HAP-1 (cell line): ENCODE results near the gene GGN.
"Not testable (repeated sequence)": the region's sequence is repeated elsewhere in the genome, so short reads cannot be mapped to it uniquely, and the experiment has no call there.

Experiments used
- DNase-seq, 2 experiments: peaks; one replicate each; pipeline ENCODE4 v3.0.0-alpha.2; 2016 to 2020; ENCODE audit warnings: low spot score in 2 of 2
- H3K27me3 ChIP-seq: fragments of 250-450 bp; sonication (Bioruptor Pico); 2 replicates; pipeline ENCODE4 v1.5.1; 2020; ENCODE audit warnings: low read depth, mild to moderate bottlenecking, moderate library complexity
- H3K36me3 ChIP-seq: fragments of 250-450 bp; sonication (Bioruptor Pico); replicated peaks from 2 replicates; pipeline ENCODE4 v1.5.1; 2020; ENCODE audit warnings: mild to moderate bottlenecking
- H3K4me1 ChIP-seq: fragments of 250-450 bp; sonication (Bioruptor Pico); 2 replicates; pipeline ENCODE4 v1.5.1; 2020; ENCODE audit warnings: mild to moderate bottlenecking
- H3K4me3 ChIP-seq: fragments of 250-450 bp; sonication (Bioruptor Pico); 2 replicates; pipeline ENCODE4 v1.5.1; 2020; ENCODE audit warnings: mild to moderate bottlenecking, moderate library complexity
- H3K9me3 ChIP-seq: fragments of 250-450 bp; sonication (Bioruptor Pico); 2 replicates; pipeline ENCODE4 v1.5.1; 2020; ENCODE audit warnings: mild to moderate bottlenecking, moderate library complexity
- in situ Hi-C: fragments of 300-500 bp; cut with MboI; formaldehyde crosslinking; loops from 3 replicates; pipeline ENCODE4 v1.14.3; 2020; ENCODE audit warnings: low sequenced_read_pairs, inconsistent platforms, mixed read lengths

Gene GGN, protein sequence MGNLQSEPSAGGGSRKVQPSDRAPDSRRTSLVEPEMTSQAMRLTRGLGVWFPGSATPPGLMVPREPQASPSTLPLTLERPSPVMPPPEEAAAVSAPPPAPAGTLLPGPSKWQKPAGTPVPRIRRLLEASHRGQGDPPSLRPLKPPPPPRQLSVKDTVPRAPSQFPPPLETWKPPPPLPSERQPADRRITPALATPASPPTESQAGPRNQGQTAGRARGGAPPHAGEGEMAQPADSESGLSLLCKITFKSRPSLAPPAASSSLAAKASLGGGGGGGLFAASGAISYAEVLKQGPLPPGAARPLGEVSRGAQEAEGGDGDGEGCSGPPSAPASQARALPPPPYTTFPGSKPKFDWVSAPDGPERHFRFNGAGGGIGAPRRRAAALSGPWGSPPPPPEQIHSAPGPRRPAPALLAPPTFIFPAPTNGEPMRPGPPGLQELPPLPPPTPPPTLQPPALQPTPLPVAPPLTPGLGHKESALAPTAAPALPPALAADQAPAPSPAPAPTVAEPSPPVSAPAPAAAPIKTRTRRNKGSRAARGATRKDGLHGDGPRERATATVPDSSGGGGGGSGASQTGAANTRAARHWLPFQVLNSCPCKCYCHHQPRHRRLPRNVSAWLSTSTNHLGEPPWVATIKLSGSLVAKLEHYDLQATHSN

DNA sequence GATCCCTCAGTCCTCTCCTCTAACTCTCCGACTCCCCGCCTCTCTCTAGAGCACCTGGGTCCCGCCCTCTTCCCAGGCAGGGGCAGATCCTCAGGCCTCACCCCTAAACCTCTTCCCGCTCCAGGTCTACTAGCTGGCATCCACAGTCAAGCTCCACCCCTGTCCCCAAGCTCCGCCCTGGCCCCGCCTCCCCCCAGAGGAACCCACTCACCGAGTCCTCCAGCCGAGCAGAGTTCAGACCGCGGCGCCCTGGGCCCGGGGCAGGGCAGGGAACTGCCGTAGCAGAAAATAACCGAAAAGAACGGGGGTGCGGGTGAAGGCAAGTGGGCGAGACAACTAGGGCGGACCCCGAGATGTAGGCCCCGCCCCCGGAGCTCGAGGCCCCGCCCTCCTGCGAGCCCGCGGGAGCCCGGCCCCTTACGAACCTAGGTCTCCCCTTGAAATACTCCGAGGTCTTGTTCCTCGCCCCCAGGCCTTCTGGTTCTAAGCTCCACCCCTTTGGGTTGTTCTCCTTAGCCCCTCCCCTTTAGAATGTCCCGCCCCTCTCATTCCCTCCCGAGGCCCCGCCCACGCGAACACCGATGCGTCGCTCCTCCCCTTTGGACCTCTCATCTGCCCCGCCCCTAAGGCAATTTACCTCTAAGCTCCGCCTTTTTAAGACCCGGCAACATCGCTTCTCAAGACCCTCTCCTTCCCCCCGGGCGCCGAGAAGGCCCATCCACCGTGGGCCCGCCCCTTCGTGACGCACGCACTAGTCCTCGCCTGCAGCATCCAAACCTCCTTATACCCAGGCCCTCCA, at the start of gene GGN:
GGN (minus strand) TSS at position 485 of the 799 bp plus-strand sequence. CDS start 773 bp downstream, outside the sequence.
- peak; percentile 92 to 98 for DNase-seq
- H3K27me3 ChIP-seq, result no peaks in the 10 kb centered on the region

DNA sequence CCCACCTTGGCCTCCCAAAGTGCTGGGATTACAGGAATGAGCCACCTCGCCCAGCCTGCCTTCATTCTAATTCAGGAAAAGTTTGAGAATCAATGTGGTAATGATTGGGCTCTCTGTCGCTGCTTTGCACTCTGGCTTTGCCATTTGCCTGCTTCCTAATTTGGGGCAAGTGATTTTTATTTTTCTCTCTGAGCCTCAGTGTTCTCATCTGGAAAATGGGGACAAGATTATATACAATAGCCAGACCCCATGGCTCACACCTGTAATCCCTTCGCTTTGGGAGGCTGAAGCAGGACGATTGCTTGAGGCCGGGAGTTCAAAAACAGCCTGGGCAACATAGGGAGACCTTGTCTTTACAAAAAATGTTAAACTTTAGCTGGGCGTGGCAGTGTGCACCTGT, 49.5 kb upstream of the GGN start:
- no peak overlapping the region for H3K4me3 ChIP-seq
- in situ Hi-C loops, result no loop called here
- no peaks in the 10 kb centered on the region for H3K27me3 ChIP-seq
- H3K9me3 ChIP-seq, result no peaks in the 10 kb centered on the region
- H3K36me3 ChIP-seq, result no peaks in the 10 kb centered on the region
- no peaks in the 10 kb centered on the region for H3K4me1 ChIP-seq
- DNase-seq, result no peak

More for the DNA sequence above, at the start of gene GGN:
- Histone ChIP-seq H3K9me3 (no peaks in the 10 kb centered on the region), H3K4me1 (peaks cover 6% of the 10 kb centered on the region), H3K4me3 (peak within 1 kb of the TSS; percentile 44), H3K36me3 (peaks cover 11% of the 10 kb centered on the region)
- in situ Hi-C loops, result no loop called here

DNA sequence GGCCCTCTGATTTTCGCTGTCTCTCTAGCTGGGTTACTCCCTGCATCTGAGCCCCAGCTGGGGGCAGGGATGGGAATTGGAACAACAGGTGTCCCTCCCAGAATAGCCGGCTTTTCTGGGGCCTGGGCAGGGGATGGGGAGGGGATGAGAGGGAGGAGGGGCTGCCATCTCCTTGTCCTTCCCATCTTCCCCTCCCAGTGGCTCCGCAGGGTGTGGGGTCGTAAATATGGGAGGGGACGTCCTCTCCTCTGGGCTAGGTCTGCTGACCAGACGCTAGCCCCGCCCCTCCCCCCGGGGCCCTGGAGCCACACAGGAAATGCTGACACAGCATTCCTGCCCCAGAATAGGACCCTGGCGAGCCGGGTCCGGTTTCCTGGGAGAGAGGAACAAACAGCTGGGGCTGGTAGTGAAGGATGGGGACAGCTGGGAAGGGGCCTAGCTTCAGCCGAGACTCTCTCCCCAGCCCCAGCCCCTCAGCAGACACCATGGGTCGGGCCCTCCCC, 46.8 kb upstream of the GGN start:
- H3K4me1 ChIP-seq, result no peaks in the 10 kb centered on the region
- H3K9me3 ChIP-seq, result no peaks in the 10 kb centered on the region
- peak in 1 of 2 experiments; percentile 43 for DNase-seq
- no peaks in the 10 kb centered on the region for H3K36me3 ChIP-seq
- H3K4me3 ChIP-seq, result no peak overlapping the region
- no peaks in the 10 kb centered on the region for H3K27me3 ChIP-seq
- in situ Hi-C loops, result no loop called here

DNA sequence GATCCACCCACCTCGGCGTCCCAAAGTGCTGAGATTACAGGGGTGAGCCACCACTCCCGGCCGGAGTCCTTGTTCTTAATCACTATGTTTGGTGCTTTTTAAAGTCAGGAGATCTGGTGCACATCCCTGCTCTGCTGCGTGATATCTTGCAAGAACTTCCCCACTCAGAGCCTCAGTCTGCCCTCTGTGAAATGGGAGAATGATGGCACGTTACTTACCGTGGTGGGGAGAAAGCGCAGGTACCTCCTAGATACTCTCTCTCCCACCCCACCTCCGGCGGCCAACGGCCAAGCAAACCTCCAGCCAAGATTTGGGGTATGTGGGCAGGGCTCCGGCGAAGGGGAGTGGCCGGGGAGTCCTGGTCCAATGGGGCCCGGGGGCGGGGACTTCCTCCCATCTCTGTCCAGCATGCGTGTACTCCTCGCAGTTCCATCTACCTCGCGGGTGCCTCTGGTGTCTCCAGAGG, 45.5 kb upstream of the GGN start, which contains the start of gene RYR1:
RYR1 (plus strand) TSS at position 424 of the 466 bp plus-strand sequence. CDS start 139 bp downstream, outside the sequence.
- DNase-seq, result peak; percentile 40 to 85
- H3K36me3 ChIP-seq, result no peaks in the 10 kb centered on the region
- H3K9me3 ChIP-seq, result no peaks in the 10 kb centered on the region
- H3K4me3 ChIP-seq, result no peak within 1 kb of the TSS
- H3K4me1 ChIP-seq, result no peaks in the 10 kb centered on the region
- H3K27me3 ChIP-seq, result no peaks in the 10 kb centered on the region
- in situ Hi-C loops, result no loop called here

DNA sequence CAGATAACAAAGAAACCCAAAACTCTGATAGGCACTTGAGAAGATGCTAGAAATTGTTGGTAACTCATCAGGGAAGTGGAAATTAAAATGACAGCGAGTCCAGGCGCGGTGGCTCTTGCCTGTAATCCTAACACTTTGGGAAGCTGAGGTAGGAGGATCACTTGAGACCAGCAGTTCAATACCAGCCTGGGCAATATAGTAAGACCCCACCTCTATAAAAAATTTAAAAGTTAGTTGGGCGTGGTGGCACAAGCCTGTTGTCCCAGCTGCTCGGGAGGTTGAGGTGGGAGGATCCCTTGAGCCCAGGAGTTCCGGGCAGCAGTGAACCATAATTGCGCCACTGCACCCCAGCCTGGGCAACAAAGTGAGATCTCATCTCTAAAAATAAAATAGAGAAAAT, 43.1 kb upstream of the GGN start:
- Histone ChIP-seq H3K4me1 (no peaks in the 10 kb centered on the region), H3K27me3 (no peaks in the 10 kb centered on the region), H3K9me3 (no peaks in the 10 kb centered on the region), H3K36me3 (no peaks in the 10 kb centered on the region), H3K4me3 (no peak overlapping the region)
- DNase-seq, result no peak
- in situ Hi-C loops, result no loop called here

DNA sequence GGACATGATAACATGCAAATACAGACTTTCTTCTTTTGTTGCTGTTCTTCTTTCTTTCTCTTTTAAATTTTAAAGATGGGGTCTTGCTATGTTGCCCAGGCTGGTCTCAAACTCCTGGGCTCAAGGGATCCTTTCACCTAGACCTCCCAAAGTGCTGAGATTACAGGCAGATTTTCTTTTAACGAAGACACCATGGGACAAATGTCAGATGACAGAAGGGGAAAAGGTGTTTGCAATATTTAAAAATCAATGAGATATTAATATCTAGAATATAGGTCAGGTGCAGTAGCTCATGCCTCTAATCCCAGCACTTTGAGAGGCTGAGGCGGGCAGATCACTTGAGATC, 42.0 kb upstream of the GGN start:
- Histone ChIP-seq H3K4me3 (no peak overlapping the region), H3K4me1 (no peaks in the 10 kb centered on the region), H3K27me3 (no peaks in the 10 kb centered on the region), H3K36me3 (no peaks in the 10 kb centered on the region), H3K9me3 (no peaks in the 10 kb centered on the region)
- DNase-seq, result no peak
- in situ Hi-C loops, result no loop called here

DNA sequence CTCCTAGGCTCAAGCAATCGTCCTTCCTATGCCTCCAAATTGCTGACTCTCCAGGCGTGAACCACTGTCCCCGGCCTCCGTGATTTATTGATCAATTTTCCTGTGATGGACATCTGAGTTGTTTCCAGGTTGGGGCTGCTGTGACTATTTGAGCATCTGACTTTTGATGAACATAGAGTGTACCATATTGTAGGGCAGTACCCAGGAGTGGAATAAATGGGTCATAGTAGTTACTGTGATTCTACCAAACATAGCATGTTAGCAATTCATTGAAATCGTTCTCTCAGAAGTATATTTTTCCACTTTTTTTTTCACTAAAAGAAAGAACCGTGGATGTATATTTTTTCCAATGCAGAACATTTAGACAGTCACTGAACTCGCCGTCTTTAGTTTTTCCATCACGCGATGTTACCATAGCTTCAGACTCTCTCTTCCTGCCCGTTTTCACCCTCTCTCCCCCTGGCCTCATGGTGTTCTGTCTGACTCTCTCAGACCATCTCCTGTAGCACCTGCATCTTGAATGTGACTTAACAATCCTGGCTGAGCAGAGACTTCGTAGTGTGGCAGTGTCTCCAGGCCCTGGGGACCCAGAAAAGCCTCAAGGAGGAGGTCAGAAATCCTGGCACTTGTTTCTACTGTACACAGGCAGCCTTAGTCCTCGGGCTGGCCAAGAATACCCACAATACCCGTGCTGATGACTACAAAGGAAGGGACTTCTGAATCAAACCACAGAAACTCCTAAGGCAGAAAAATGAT, 41.4 kb upstream of the GGN start:
- no peak overlapping the region for H3K4me3 ChIP-seq
- no peaks in the 10 kb centered on the region for H3K4me1 ChIP-seq
- DNase-seq, result no peak
- H3K9me3 ChIP-seq, result no peaks in the 10 kb centered on the region
- in situ Hi-C loops, result no loop called here
- no peaks in the 10 kb centered on the region for H3K36me3 ChIP-seq
- no peaks in the 10 kb centered on the region for H3K27me3 ChIP-seq

DNA sequence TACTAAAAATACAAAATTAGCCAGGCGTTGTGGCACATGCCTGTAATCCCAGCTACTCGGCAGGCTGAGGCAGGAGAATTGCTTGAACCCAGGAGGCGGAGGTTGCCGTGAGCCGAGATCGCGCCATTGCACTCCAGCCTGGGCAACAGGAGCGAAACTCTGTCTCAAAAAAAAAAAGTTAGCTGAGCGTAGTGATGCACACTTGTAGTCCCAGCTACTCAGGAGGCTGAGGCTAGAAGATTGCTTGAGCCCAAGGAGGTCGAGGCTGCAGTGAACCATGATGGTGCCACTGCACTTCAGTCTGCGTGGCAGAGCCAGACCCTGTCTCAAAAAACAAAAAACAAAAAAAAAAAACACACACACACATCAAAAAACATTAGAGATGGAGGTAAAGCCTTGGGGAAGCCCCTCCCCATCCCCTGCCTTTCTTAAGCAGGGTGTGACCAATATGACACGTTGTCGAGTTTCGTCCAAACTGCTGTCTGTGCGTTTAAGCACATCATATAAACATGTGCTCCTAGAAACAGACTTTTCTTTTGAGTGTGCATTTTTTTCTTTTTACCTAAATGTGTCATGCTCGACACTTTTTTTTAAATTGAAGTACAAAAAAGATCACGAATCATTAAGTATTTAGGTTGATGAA, 39.3 kb upstream of the GGN start:
- H3K36me3 ChIP-seq, H3K4me1 ChIP-seq, H3K9me3 ChIP-seq, DNase-seq, H3K27me3 ChIP-seq, in situ Hi-C loops, H3K4me3 ChIP-seq: not testable (repeated sequence)

DNA sequence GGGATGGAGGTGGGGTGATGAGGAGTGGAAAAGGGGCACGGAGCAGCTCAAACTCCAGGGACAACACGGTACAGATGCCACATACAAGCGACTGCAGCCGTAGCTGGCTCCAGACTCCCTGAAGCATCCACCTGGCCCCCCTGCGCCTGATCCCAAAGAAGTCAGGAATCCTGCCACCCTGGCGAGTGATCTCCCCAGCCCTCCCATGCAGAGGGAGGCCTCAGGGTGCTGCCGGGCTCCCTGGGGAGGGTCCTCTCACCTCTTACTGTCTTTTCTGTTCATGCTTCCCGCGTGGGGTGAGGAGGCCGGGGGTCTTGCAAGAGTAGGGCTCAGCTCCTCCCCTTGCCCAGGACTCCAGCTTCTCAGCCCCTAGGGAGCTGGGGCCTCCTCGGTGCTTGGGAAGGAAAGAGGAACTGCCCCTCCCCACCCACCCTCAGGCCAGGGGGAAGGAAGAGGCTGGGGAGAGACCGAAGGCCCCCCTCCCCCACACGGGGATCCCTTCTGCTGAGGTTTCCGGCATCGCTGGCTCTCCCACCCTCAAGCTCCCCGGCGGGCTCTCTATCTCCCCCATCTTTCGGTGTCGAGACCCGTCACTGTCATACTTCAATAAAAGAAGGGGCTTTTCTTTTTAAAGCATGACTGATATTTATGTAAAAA, 38.1 kb upstream of the GGN start, which contains the start of gene RASGRP4:
RASGRP4 (minus strand) TSS at position 410 of the 657 bp plus-strand sequence; CDS start at position 282, 128 bp downstream.
- H3K27me3 ChIP-seq, result no peaks in the 10 kb centered on the region
- in situ Hi-C loops, result no loop called here
- no peak for DNase-seq
- no peak within 1 kb of the TSS for H3K4me3 ChIP-seq
- H3K36me3 ChIP-seq, result no peaks in the 10 kb centered on the region
- no peaks in the 10 kb centered on the region for H3K4me1 ChIP-seq
- no peaks in the 10 kb centered on the region for H3K9me3 ChIP-seq

DNA sequence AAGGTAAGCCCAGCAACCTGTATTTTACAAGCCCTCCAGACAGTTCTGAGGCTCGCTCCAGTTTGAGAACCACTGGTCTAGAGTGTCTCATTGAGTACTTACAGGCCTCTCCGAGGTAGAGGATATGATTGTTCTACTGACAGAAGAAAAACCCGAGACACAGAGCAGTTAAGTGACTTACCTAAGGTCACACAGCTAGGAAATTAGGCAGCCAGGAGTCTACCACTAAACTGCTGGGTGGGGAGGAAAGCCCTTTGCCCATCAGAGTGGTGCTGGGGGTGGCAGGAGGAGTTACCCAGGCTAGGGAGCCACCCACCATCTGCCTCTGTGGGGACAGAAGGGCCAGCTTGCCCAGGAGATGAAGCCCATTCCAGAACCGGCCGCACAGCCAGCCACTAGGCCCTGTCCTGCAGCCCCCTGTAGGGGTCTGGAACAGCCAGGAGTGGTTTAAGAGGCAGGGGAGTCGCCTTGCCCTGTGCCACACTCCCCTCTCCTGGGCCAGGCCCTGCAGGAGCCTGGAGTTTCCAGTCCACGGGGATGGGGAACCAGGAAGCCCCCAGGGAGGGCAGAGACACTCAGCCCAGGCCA, 37.5 kb upstream of the GGN start:
- in situ Hi-C loops, result no loop called here
- Histone ChIP-seq H3K4me3 (no peak overlapping the region), H3K9me3 (no peaks in the 10 kb centered on the region), H3K4me1 (no peaks in the 10 kb centered on the region), H3K36me3 (no peaks in the 10 kb centered on the region), H3K27me3 (no peaks in the 10 kb centered on the region)
- DNase-seq, result no peak

DNA sequence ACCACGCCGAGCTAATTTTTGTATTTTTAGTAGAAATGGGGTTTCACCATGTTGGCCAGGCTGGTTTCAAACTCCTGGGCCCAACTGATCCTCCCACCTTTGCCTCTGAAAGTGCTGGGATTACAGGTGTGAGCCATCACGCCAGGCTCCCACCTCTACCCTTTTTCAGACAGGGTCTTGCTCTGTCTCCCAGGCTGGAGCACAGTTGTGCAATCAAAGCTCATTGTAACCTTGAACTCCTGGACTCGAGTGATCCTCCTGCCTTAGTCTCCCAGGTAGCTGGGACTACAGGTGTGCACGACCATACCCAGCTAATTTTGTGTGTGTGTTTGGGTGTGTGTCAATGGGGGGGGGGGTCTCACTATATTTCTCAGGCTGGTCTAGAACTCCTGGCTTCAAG, 36.4 kb upstream of the GGN start:
- in situ Hi-C loops, result no loop called here
- no peaks in the 10 kb centered on the region for H3K4me1 ChIP-seq
- no peak overlapping the region for H3K4me3 ChIP-seq
- H3K9me3 ChIP-seq, result no peaks in the 10 kb centered on the region
- no peaks in the 10 kb centered on the region for H3K27me3 ChIP-seq
- DNase-seq, result no peak
- no peaks in the 10 kb centered on the region for H3K36me3 ChIP-seq

DNA sequence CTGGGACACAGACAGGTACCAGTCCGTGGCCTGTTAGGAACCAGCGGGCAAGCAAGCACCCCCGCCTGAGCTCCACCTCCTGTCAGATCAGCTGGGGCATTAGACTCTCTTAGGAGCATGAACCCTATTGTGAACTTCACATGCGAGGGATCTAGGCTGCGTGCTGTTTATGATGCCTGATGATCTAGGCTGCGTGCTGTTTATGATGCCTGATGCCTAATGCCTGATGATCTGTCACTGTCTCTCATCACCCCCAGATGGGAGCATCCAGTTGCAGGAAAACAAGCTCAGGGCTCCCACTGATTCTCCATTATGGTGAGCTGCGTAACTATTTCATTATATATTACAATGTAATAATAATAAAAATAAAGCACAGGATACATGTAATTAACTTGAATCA, 34.6 kb upstream of the GGN start:
- no peak for DNase-seq
- peaks cover 5% of the 10 kb centered on the region for H3K4me1 ChIP-seq
- in situ Hi-C loops, result no loop called here
- H3K9me3 ChIP-seq, result no peaks in the 10 kb centered on the region
- no peaks in the 10 kb centered on the region for H3K27me3 ChIP-seq
- H3K4me3 ChIP-seq, result no peak overlapping the region
- H3K36me3 ChIP-seq, result no peaks in the 10 kb centered on the region
